ENCODE data around the gene GAS2L3. TPM values are rescaled to one million over a fixed set of nuclear protein-coding genes. Genes with fewer than 3 reads are reported as not detected.
"Not testable (repeated sequence)": the region's sequence is repeated elsewhere in the genome, so short reads cannot be mapped to it uniquely, and the experiment has no call there.

GAS2L3 gene
- polyA plus RNA-seq, 3 donors, result 17.8 to 24.4 (median 20.1) TPM

- DNase-seq, result no peak
Observed at GRCh38 chr12:100567945-100568344, 5.5 kb upstream of the GAS2L3 start.

GRCh38 chr12:100572184-100572583 is 1.3 kb upstream of the GAS2L3 start:
- DNase-seq, result no peak

GRCh38 chr12:100574187-100575074 is 947 bp downstream of the GAS2L3 start:
- DNase-seq, result peak; percentile 12

- no peak for DNase-seq
Observed at GRCh38 chr12:100576331-100577036, 3.0 kb downstream of the GAS2L3 start.

- DNase-seq, result no peak
Observed at GRCh38 chr12:100578923-100579322, 5.4 kb downstream of the GAS2L3 start.

GRCh38 chr12:100579844-100580243 is 6.4 kb downstream of the GAS2L3 start:
- DNase-seq, result no peak

- DNase-seq, result no peak
Observed at GRCh38 chr12:100584256-100584655, 10.8 kb downstream of the GAS2L3 start.

GRCh38 chr12:100591979-100592378 is 18.5 kb downstream of the GAS2L3 start:
- no peak for DNase-seq

- no peak for DNase-seq
Observed at GRCh38 chr12:100593490-100593889, 20.0 kb downstream of the GAS2L3 start.

- no peak for DNase-seq
Observed at GRCh38 chr12:100601626-100602025, 28.1 kb downstream of the GAS2L3 start.

GRCh38 chr12:100602997-100603396 is 29.5 kb downstream of the GAS2L3 start:
- DNase-seq, result not testable (repeated sequence)

- DNase-seq, result no peak
Observed at GRCh38 chr12:100608776-100609175, 35.3 kb downstream of the GAS2L3 start.

- DNase-seq, result no peak
Observed at GRCh38 chr12:100610666-100611430, 37.4 kb downstream of the GAS2L3 start.

- DNase-seq, result no peak
Observed at GRCh38 chr12:100612606-100613005, 39.1 kb downstream of the GAS2L3 start.

GRCh38 chr12:100624571-100624970 is 51.1 kb downstream of the GAS2L3 start:
- DNase-seq, result no peak

GRCh38 chr12:100632445-100632892 is 59.0 kb downstream of the GAS2L3 start:
- DNase-seq, result no peak

- DNase-seq, result not testable (repeated sequence)
Observed at GRCh38 chr12:100633082-100633785, 59.8 kb downstream of the GAS2L3 start.

- no peak for DNase-seq
Observed at GRCh38 chr12:100643246-100643645, 69.8 kb downstream of the GAS2L3 start.

- no peak for DNase-seq
Observed at GRCh38 chr12:100646896-100647295, 73.4 kb downstream of the GAS2L3 start.

- no peak for DNase-seq
Observed at GRCh38 chr12:100651108-100651507, 77.6 kb downstream of the GAS2L3 start.

- DNase-seq, result no peak
Observed at GRCh38 chr12:100651694-100652093, 78.2 kb downstream of the GAS2L3 start.

- no peak for DNase-seq
Observed at GRCh38 chr12:100652488-100652887, 79.0 kb downstream of the GAS2L3 start.

Data from renal pelvis (tissue), 4 donors.